Subcutaneous abdominal adipose tissue (tissue), 5 donors: ENCODE results near the gene ATP5F1B.

ENCODE experiments used
- H3K27ac ChIP-seq: one replicate; pipeline ENCODE4 v1.7.0; 2013; ENCODE audit warnings: low read depth, mild to moderate bottlenecking, inconsistent platforms, low read length, moderate library complexity
- H3K27me3 ChIP-seq, 5 donors: one replicate each; pipeline ENCODE4 v1.7.0; 2013; ENCODE audit warnings: low read length in 5 of 5, inconsistent platforms in 1 of 5; ENCODE audit not compliant: control insufficient read depth in 5 of 5, insufficient read depth in 4 of 5
- H3K36me3 ChIP-seq, 5 donors: one replicate each; pipeline ENCODE4 v1.7.0; 2013; ENCODE audit warnings: low read length in 5 of 5; ENCODE audit not compliant: control insufficient read depth in 5 of 5, insufficient read depth in 5 of 5
- H3K4me1 ChIP-seq, 5 donors: one replicate each; pipeline ENCODE4 v1.7.0; 2013; ENCODE audit warnings: low read length in 5 of 5, mild to moderate bottlenecking in 3 of 5, moderate library complexity in 1 of 5; ENCODE audit not compliant: control insufficient read depth in 5 of 5, insufficient read depth in 5 of 5
- H3K4me3 ChIP-seq, 5 donors: one replicate each; pipeline ENCODE4 v1.7.0; 2013; ENCODE audit warnings: low read length in 5 of 5, low read depth in 1 of 5
- H3K9ac ChIP-seq, 5 donors: one replicate each; pipeline ENCODE4 v1.7.0; 2013; ENCODE audit warnings: low read length in 5 of 5, mild to moderate bottlenecking in 4 of 5, moderate library complexity in 3 of 5
- H3K9me3 ChIP-seq, 5 donors: one replicate each; pipeline ENCODE4 v1.7.0; 2013; ENCODE audit warnings: low read length in 5 of 5; ENCODE audit not compliant: control insufficient read depth in 5 of 5
- donor health status: healthy.
- donor health status: healthy.
- donor health status: healthy.
- donor health status: healthy.
- donor health status: healthy.

ATP5F1B gene

GRCh38 chr12:56622535-56622934 is 23.2 kb downstream of the ATP5F1B start:
- H3K4me3 ChIP-seq, result no peak overlapping the region
- peak overlapping the region in 1 of 5 donors; percentile 20 for H3K9ac ChIP-seq
- H3K36me3 ChIP-seq, result peaks cover 15 to 39% (median 18%) of the 10 kb centered on the region in 5 donors
- no peaks in the 10 kb centered on the region for H3K9me3 ChIP-seq
- no peaks in the 10 kb centered on the region for H3K27me3 ChIP-seq
- peaks cover 2 to 35% (median 25%) of the 10 kb centered on the region in 5 donors for H3K4me1 ChIP-seq
- H3K27ac ChIP-seq, result no peak overlapping the region

- Histone ChIP-seq H3K4me1 (peaks cover 0 to 12% (median 9%) of the 10 kb centered on the region in 5 donors), H3K4me3 (no peak overlapping the region), H3K9ac (no peak overlapping the region), H3K27ac (no peak overlapping the region), H3K27me3 (no peaks in the 10 kb centered on the region), H3K9me3 (no peaks in the 10 kb centered on the region), H3K36me3 (peaks cover 35 to 83% (median 69%) of the 10 kb centered on the region in 5 donors)
Observed at GRCh38 chr12:56616925-56617324, 28.9 kb downstream of the ATP5F1B start.

DNA sequence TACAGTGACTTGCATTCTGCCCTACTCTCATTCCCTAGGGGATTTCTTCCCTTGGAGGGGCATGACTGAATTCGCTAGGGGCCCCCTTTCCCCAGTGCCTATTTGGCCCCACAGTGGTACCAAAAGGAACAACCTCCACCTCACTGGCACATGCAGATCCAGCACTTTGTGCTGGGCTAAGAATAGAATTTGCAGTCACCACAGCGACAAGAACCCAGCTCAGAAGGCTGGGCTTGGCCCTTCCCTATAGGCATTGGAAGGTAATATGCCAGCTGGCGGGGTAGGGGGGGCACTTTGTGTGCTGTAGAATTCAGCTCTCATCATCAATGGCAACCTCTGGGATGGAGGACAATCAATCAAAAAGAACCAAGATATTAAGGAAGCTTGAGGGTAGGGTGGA is 29.5 kb downstream of the ATP5F1B start:
- Histone ChIP-seq H3K4me3 (no peak overlapping the region), H3K9me3 (no peaks in the 10 kb centered on the region), H3K4me1 (peaks cover 0 to 11% (median 6%) of the 10 kb centered on the region in 5 donors), H3K9ac (no peak overlapping the region), H3K27ac (no peak overlapping the region), H3K36me3 (peaks cover 37 to 86% (median 76%) of the 10 kb centered on the region in 5 donors), H3K27me3 (no peaks in the 10 kb centered on the region)

DNA sequence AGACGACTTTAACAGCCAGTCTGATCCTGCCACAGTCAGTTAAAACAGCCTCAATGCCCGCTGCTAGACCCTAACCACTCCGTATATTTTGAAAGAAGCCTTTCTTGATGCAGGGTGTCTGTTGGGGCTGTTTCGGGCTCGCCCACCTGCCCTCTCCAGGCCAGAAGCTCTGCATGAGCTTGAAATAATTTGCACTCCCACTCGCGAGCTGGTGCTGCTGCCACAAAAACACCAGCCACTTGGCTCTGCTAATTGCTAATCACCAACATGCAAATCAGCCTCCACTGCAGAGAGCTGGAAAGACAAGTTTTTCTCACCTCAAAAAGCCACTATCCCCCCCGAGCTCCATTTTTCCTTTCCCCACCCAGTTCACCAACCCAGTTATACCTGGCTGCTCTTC is 31.2 kb downstream of the ATP5F1B start:
- Histone ChIP-seq H3K9ac (no peak overlapping the region), H3K27me3 (no peaks in the 10 kb centered on the region), H3K4me1 (peaks cover 0 to 3% (median 0%) of the 10 kb centered on the region in 5 donors)

DNA sequence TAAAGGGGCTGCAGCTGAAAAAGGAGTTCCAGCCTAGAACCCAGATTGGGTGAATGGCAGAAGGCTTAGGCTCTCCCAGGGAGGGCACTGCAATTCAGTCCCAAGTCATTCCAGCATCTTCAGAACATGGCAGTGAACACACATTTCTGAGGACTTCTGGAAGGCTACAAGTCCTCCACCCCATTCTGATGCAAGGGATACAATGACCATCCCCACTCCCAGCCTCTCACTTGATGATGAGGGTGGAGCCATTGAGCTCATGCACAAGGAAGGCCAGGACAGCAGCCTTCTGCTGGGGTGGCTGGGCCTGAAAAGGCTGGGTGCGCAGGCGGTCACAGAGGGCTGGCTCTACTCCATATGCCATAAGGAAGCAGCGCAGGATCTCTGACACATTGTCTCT is 41.4 kb downstream of the ATP5F1B start:
- no peak overlapping the region for H3K27ac ChIP-seq
- no peaks in the 10 kb centered on the region for H3K9me3 ChIP-seq
- H3K9ac ChIP-seq, result no peak overlapping the region
- no peaks in the 10 kb centered on the region for H3K27me3 ChIP-seq
- no peaks in the 10 kb centered on the region for H3K4me1 ChIP-seq
- no peak overlapping the region for H3K4me3 ChIP-seq
- H3K36me3 ChIP-seq, result peaks cover 26 to 93% (median 90%) of the 10 kb centered on the region in 5 donors

More for the DNA sequence above, 31.2 kb downstream of the ATP5F1B start:
- Histone ChIP-seq H3K4me3 (no peak overlapping the region), H3K36me3 (peaks cover 39 to 88% (median 82%) of the 10 kb centered on the region in 5 donors), H3K9me3 (no peaks in the 10 kb centered on the region), H3K27ac (no peak overlapping the region)

- H3K4me3 ChIP-seq, result no peak overlapping the region
- H3K9me3 ChIP-seq, result no peaks in the 10 kb centered on the region
- no peaks in the 10 kb centered on the region for H3K4me1 ChIP-seq
- peaks cover 26 to 100% (median 99%) of the 10 kb centered on the region in 5 donors for H3K36me3 ChIP-seq
- H3K27ac ChIP-seq, result no peak overlapping the region
- H3K27me3 ChIP-seq, result no peaks in the 10 kb centered on the region
- no peak overlapping the region for H3K9ac ChIP-seq
Observed at GRCh38 chr12:56602239-56602638, 43.5 kb downstream of the ATP5F1B start.

GRCh38 chr12:56601503-56601902 is 44.3 kb downstream of the ATP5F1B start:
- peaks cover 22 to 100% (median 99%) of the 10 kb centered on the region in 5 donors for H3K36me3 ChIP-seq
- no peak overlapping the region for H3K27ac ChIP-seq
- no peaks in the 10 kb centered on the region for H3K4me1 ChIP-seq
- no peaks in the 10 kb centered on the region for H3K27me3 ChIP-seq
- no peaks in the 10 kb centered on the region for H3K9me3 ChIP-seq
- no peak overlapping the region for H3K4me3 ChIP-seq
- no peak overlapping the region for H3K9ac ChIP-seq

GRCh38 chr12:56600753-56601152 is 45.0 kb downstream of the ATP5F1B start:
- Histone ChIP-seq H3K4me3 (no peak overlapping the region), H3K4me1 (no peaks in the 10 kb centered on the region), H3K9me3 (no peaks in the 10 kb centered on the region), H3K27ac (no peak overlapping the region), H3K9ac (no peak overlapping the region), H3K27me3 (no peaks in the 10 kb centered on the region), H3K36me3 (peaks cover 15 to 97% (median 94%) of the 10 kb centered on the region in 5 donors)

GRCh38 chr12:56599797-56600196 is 46.0 kb downstream of the ATP5F1B start:
- Histone ChIP-seq H3K27me3 (no peaks in the 10 kb centered on the region), H3K9ac (no peak overlapping the region), H3K27ac (no peak overlapping the region), H3K36me3 (peaks cover 14 to 97% (median 92%) of the 10 kb centered on the region in 5 donors), H3K9me3 (no peaks in the 10 kb centered on the region), H3K4me3 (no peak overlapping the region), H3K4me1 (no peaks in the 10 kb centered on the region)

GRCh38 chr12:56599041-56599440 is 46.7 kb downstream of the ATP5F1B start:
- Histone ChIP-seq H3K4me3 (no peak overlapping the region), H3K27ac (no peak overlapping the region), H3K4me1 (peaks cover 0 to 2% (median 0%) of the 10 kb centered on the region in 5 donors), H3K9me3 (no peaks in the 10 kb centered on the region), H3K27me3 (no peaks in the 10 kb centered on the region), H3K9ac (no peak overlapping the region), H3K36me3 (peaks cover 13 to 92% (median 84%) of the 10 kb centered on the region in 5 donors)
